ENCODE results near the gene GGA2. TPM values are rescaled to one million over a fixed set of nuclear protein-coding genes. Genes with fewer than 3 reads are reported as not detected.
"Not testable (repeated sequence)": the region's sequence is repeated elsewhere in the genome, so short reads cannot be mapped to it uniquely, and the experiment has no call there.

Gene GGA2
- total RNA-seq, 1 donor from 2014 or later, result 31.8 TPM

DNA sequence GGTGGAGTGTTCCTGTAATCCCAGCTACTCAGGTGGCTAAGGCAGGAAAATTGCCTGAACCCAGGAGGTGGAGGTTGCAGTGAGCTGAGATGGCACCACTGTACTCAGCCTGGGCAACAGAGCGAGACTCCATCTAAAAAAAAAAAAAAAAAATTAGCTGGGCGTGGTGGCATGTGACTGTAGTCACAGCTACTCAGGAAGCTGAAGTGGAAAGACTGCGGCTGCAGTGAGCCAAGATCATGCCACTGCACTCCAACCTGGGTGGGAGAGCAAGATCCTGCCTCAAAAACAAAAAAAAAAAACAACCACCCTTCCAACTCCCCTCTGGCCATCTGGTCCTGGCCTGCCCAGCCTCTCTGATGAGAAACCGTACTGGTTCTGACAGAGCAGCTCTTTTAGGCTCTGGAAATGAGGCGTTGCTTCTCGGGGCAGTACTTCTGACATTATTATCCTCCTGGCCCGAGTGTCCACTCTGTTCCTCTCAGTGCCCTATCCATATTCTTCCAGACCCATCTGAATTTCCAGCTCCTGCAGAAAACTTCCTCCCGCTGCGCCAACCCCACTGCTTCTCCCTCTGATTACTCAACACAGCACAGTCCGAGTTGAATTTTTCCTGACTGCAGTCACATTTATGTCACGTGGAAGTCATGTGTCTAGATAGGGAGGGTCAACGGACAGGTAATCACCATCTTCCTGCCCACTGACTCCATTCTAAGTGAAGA lies 13.3 kb downstream of the GGA2 start:
- H3K4me1 ChIP-seq (ENCODE audit: control insufficient read depth in 3 of 3, insufficient read depth in 3 of 3, low read length in 3 of 3), result peaks cover 6 to 14% (median 11%) of the 10 kb centered on the region in 3 donors
- H3K4me3 ChIP-seq (ENCODE audit: low read length in 3 of 3), result no peak overlapping the region
- H3K9me3 ChIP-seq (ENCODE audit: control insufficient read depth in 3 of 3, low read length in 3 of 3), result no peaks in the 10 kb centered on the region
- H3K27me3 ChIP-seq (ENCODE audit: control insufficient read depth in 3 of 3, insufficient read depth in 3 of 3, low read length in 3 of 3), result no peaks in the 10 kb centered on the region
- peak overlapping the region; percentile 27 for H3K27ac ChIP-seq (ENCODE audit: low read depth, low read length)
- H3K9ac ChIP-seq (ENCODE audit: low read depth in 1 of 3, low read length in 3 of 3), result peak overlapping the region in 1 of 3 donors; percentile 19
- peaks cover 27 to 32% (median 32%) of the 10 kb centered on the region in 3 donors for H3K36me3 ChIP-seq (ENCODE audit: control insufficient read depth in 3 of 3, insufficient read depth in 3 of 3, low read length in 3 of 3)

DNA sequence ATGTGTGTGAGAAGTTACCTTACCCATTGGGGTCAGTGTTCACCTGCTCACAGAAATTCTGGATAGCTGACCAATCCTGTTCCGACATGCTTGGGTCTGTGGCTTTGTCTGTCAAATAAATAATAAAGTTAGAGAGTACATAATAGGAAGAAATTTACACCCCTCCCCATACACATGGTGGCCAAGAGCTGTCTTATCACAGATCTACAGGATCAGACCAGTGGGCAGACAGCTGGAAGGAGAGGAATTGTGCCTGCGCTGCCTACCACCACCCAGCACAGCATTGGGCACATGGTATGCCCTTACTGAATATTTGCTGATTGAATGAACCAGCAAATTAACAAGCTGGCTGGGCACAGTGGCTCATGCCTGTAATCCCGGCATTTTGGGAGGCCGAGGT lies 14.6 kb downstream of the GGA2 start:
- no peak overlapping the region for H3K9ac ChIP-seq (ENCODE audit: low read depth in 1 of 3, low read length in 3 of 3)
- H3K4me1 ChIP-seq (ENCODE audit: control insufficient read depth in 3 of 3, insufficient read depth in 3 of 3, low read length in 3 of 3), result peaks cover 6 to 14% (median 7%) of the 10 kb centered on the region in 3 donors
- peaks cover 36 to 42% (median 40%) of the 10 kb centered on the region in 3 donors for H3K36me3 ChIP-seq (ENCODE audit: control insufficient read depth in 3 of 3, insufficient read depth in 3 of 3, low read length in 3 of 3)
- H3K9me3 ChIP-seq (ENCODE audit: control insufficient read depth in 3 of 3, low read length in 3 of 3), result no peaks in the 10 kb centered on the region
- no peak overlapping the region for H3K4me3 ChIP-seq (ENCODE audit: low read length in 3 of 3)
- H3K27ac ChIP-seq (ENCODE audit: low read depth, low read length), result no peak overlapping the region
- no peaks in the 10 kb centered on the region for H3K27me3 ChIP-seq (ENCODE audit: control insufficient read depth in 3 of 3, insufficient read depth in 3 of 3, low read length in 3 of 3)

DNA sequence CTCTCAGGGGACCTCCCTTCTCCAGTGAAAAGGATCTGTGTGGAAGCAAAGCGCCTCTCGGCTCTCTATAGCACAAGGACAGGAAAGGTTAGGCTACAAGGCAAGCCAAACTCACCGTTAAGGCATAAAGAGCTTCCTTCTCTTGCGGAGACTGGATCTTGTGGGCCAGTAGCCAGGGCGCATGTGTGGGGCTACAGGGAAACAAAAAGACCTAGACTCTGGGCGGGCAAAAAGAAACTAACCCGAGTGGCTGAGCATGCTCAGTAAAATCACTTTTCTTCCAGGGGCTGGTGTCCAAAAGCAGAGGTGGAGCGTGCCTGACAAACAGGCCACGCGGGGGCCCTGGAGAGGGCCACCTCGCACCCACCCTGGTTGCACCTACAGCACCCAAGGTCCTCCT lies 16.1 kb downstream of the GGA2 start:
- Histone ChIP-seq H3K4me3 (ENCODE audit: low read length in 3 of 3) (no peak overlapping the region), H3K4me1 (ENCODE audit: control insufficient read depth in 3 of 3, insufficient read depth in 3 of 3, low read length in 3 of 3) (peaks cover 6 to 14% (median 7%) of the 10 kb centered on the region in 3 donors), H3K27ac (ENCODE audit: low read depth, low read length) (no peak overlapping the region), H3K9me3 (ENCODE audit: control insufficient read depth in 3 of 3, low read length in 3 of 3) (no peaks in the 10 kb centered on the region), H3K27me3 (ENCODE audit: control insufficient read depth in 3 of 3, insufficient read depth in 3 of 3, low read length in 3 of 3) (no peaks in the 10 kb centered on the region), H3K36me3 (ENCODE audit: control insufficient read depth in 3 of 3, insufficient read depth in 3 of 3, low read length in 3 of 3) (peaks cover 42 to 54% (median 51%) of the 10 kb centered on the region in 3 donors), H3K9ac (ENCODE audit: low read depth in 1 of 3, low read length in 3 of 3) (peak overlapping the region in 1 of 3 donors; percentile 17)

DNA sequence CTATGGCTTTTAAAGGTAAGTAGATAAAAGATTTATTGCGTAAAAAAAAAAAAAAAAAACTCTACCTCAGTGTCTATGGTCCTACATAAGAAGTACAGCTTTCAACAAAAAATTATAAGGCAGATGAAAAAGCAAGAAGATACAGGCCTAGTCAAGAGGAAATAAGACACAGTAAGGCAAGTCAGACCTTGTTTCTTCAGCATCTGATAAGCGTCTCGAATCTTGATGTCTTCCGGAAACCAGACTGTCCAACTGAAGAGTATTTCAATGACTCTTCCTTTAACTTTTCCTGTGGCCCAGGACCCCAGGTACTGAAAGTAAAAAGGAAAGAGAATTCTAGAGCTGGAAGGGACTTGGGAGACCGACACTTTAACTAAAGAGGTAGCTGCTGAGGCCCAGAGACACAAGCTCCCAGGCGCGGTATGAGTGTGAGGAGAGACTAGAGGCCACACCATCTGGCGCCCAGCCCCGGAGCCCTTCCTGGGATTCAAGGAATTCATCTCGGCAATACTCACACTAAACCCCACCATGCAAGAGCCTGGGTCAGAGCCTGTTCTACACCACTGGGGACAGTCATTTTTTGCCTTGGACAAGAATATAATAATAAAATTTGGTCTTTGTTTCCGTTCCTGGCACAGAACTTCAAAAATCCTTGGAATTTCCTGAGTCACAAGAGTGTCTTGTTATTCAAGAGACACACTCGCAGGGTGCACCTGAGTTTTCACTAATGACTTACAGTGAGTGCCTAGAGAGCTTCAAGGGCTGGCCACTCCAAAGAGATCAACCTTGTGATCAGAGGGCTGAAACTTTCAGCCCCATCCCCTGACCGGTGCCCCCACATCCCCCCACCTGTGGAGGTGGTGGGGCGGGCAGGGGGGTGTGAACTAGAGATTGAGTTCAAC lies 18.6 kb downstream of the GGA2 start:
- peaks cover 0 to 8% (median 6%) of the 10 kb centered on the region in 3 donors for H3K4me1 ChIP-seq (ENCODE audit: control insufficient read depth in 3 of 3, insufficient read depth in 3 of 3, low read length in 3 of 3)
- no peaks in the 10 kb centered on the region for H3K9me3 ChIP-seq (ENCODE audit: control insufficient read depth in 3 of 3, low read length in 3 of 3)
- H3K9ac ChIP-seq (ENCODE audit: low read depth in 1 of 3, low read length in 3 of 3), result no peak overlapping the region
- H3K36me3 ChIP-seq (ENCODE audit: control insufficient read depth in 3 of 3, insufficient read depth in 3 of 3, low read length in 3 of 3), result peaks cover 64 to 76% (median 74%) of the 10 kb centered on the region in 3 donors
- H3K27me3 ChIP-seq (ENCODE audit: control insufficient read depth in 3 of 3, insufficient read depth in 3 of 3, low read length in 3 of 3), result no peaks in the 10 kb centered on the region
- H3K27ac ChIP-seq (ENCODE audit: low read depth, low read length), result no peak overlapping the region
- no peak overlapping the region for H3K4me3 ChIP-seq (ENCODE audit: low read length in 3 of 3)

DNA sequence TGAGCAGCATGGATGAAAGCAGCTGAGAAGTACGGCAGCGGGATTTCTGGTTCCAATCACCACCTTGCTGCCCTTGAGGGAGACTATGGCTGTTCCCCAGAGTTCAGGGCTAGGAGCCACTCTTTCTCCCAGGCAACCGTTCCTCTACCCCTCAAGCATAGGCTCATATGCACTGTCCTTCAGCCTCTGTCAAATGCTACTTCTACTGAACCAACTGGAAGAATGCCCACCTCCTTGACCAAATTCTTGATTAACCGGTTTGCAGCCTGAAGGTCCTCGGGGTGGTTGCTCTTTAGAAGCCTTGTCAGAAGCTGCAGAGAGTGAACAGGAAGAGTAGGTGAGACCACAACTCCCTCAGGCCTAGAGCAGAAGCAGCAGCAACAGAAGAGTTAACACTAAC lies 23.8 kb downstream of the GGA2 start:
- Histone ChIP-seq H3K4me3 (ENCODE audit: low read length in 3 of 3) (no peak overlapping the region), H3K36me3 (ENCODE audit: control insufficient read depth in 3 of 3, insufficient read depth in 3 of 3, low read length in 3 of 3) (peaks cover 79 to 89% (median 84%) of the 10 kb centered on the region in 3 donors)

DNA sequence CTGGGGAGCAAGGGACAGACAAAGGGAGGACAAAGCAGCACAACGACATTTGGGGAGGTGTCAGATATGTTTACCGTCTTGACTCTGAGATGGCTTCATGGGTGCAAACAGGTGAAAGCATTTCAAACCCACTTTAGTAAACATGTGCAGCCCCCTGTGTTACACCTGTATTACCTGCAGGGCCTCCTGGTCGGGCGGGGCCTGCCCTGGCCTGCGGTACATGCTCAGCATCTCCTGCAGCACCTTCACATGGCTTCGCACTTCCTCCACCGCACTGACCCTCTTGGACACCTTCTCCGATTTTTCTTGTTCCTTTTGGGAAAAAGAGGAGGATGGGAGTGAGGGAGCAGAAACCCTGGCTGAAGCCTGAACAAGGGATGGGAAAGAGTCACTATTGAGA lies 24.5 kb downstream of the GGA2 start:
- Histone ChIP-seq H3K27me3 (ENCODE audit: control insufficient read depth in 3 of 3, insufficient read depth in 3 of 3, low read length in 3 of 3) (no peaks in the 10 kb centered on the region), H3K36me3 (ENCODE audit: control insufficient read depth in 3 of 3, insufficient read depth in 3 of 3, low read length in 3 of 3) (peaks cover 79 to 89% (median 85%) of the 10 kb centered on the region in 3 donors), H3K9ac (ENCODE audit: low read depth in 1 of 3, low read length in 3 of 3) (no peak overlapping the region)

More for the DNA sequence above, 23.8 kb downstream of the GGA2 start:
- no peaks in the 10 kb centered on the region for H3K27me3 ChIP-seq (ENCODE audit: control insufficient read depth in 3 of 3, insufficient read depth in 3 of 3, low read length in 3 of 3)
- no peak overlapping the region for H3K9ac ChIP-seq (ENCODE audit: low read depth in 1 of 3, low read length in 3 of 3)
- no peaks in the 10 kb centered on the region for H3K9me3 ChIP-seq (ENCODE audit: control insufficient read depth in 3 of 3, low read length in 3 of 3)
- no peak overlapping the region for H3K27ac ChIP-seq (ENCODE audit: low read depth, low read length)
- no peaks in the 10 kb centered on the region for H3K4me1 ChIP-seq (ENCODE audit: control insufficient read depth in 3 of 3, insufficient read depth in 3 of 3, low read length in 3 of 3)

DNA sequence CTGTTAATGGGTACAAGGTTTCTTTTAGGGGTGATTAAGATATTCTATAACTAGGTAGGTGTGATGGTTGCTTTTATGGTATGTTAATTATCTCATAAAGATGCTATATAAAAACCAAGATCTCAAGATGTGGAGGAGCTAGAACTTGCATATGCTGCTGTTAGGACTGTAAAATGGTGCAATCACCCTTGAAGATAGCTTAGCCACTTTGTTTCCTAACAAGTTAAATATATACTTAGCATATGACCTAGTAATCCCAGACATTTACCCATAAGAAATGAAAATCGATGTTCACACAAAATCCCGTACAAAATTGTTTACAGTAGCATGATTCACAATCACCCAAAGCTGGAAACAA lies 25.1 kb downstream of the GGA2 start:
- Histone ChIP-seq H3K4me3 (ENCODE audit: low read length in 3 of 3) (no peak overlapping the region), H3K4me1 (ENCODE audit: control insufficient read depth in 3 of 3, insufficient read depth in 3 of 3, low read length in 3 of 3) (no peaks in the 10 kb centered on the region), H3K27me3 (ENCODE audit: control insufficient read depth in 3 of 3, insufficient read depth in 3 of 3, low read length in 3 of 3) (no peaks in the 10 kb centered on the region), H3K9me3 (ENCODE audit: control insufficient read depth in 3 of 3, low read length in 3 of 3) (no peaks in the 10 kb centered on the region), H3K36me3 (ENCODE audit: control insufficient read depth in 3 of 3, insufficient read depth in 3 of 3, low read length in 3 of 3) (peaks cover 83 to 92% (median 88%) of the 10 kb centered on the region in 3 donors), H3K27ac (ENCODE audit: low read depth, low read length) (no peak overlapping the region), H3K9ac (ENCODE audit: low read depth in 1 of 3, low read length in 3 of 3) (no peak overlapping the region)

More for the DNA sequence above, 24.5 kb downstream of the GGA2 start:
- no peaks in the 10 kb centered on the region for H3K4me1 ChIP-seq (ENCODE audit: control insufficient read depth in 3 of 3, insufficient read depth in 3 of 3, low read length in 3 of 3)
- H3K27ac ChIP-seq (ENCODE audit: low read depth, low read length), result no peak overlapping the region
- H3K9me3 ChIP-seq (ENCODE audit: control insufficient read depth in 3 of 3, low read length in 3 of 3), result no peaks in the 10 kb centered on the region
- H3K4me3 ChIP-seq (ENCODE audit: low read length in 3 of 3), result no peak overlapping the region

DNA sequence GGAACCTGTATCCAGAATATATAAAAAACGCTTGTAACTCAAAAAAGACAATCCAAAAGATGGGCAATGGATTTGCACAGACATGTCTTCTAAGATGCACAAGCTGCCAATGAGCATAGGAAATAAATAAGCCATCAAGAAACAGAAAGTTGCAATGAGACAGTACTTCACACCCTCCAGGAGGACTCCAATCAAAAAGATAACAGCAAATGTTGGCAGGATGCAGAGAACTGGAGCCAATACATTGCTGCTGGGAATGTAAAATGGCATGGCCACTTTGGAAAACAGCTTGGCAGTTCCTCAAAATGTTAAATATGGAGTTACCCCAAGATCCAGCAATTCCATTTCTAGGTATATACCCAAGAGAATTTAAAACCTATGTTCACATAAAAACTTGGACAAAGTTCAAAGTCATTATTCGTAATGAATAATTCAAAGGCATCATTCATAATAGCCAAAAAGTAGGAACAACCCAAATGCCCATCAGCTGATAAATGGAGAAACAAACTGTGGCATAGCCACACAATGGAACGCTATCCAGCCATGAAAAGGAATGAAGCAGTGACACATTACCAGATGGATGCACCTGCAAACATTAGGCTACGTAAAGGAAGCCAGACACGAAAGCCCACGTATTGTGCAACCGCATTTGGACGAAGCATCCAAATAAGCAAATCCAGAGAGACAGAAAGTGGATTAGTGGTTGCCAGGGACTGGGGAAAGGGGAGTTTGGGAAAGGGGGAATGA lies 25.6 kb downstream of the GGA2 start:
- Histone ChIP-seq H3K27ac (ENCODE audit: low read depth, low read length) (no peak overlapping the region), H3K36me3 (ENCODE audit: control insufficient read depth in 3 of 3, insufficient read depth in 3 of 3, low read length in 3 of 3) (peaks cover 84 to 92% (median 88%) of the 10 kb centered on the region in 3 donors), H3K9me3 (ENCODE audit: control insufficient read depth in 3 of 3, low read length in 3 of 3) (no peaks in the 10 kb centered on the region), H3K27me3 (ENCODE audit: control insufficient read depth in 3 of 3, insufficient read depth in 3 of 3, low read length in 3 of 3) (no peaks in the 10 kb centered on the region), H3K4me3 (ENCODE audit: low read length in 3 of 3) (no peak overlapping the region), H3K9ac (ENCODE audit: low read depth in 1 of 3, low read length in 3 of 3) (no peak overlapping the region), H3K4me1 (ENCODE audit: control insufficient read depth in 3 of 3, insufficient read depth in 3 of 3, low read length in 3 of 3) (no peaks in the 10 kb centered on the region)

DNA sequence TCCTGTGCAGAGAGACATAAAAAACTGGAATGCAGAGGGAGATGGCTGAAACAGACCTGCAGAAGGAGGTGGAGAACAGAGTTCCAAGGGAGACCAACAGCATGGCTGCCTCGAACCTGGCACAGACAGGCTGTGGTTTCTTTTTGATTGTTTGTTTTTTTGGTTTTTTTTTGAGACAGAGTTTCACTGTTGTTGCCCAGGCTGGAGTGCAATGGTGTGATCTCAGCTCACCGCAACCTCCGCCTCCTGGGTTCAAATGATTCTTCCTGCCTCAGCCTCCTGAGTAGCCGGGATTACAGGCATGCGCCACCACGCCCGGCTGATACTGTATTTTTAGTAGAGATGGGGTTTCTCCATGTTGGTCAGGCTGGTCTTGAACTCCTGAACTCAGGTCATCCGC lies 26.8 kb downstream of the GGA2 start:
- H3K4me1 ChIP-seq (ENCODE audit: control insufficient read depth in 3 of 3, insufficient read depth in 3 of 3, low read length in 3 of 3); H3K27me3 ChIP-seq (ENCODE audit: control insufficient read depth in 3 of 3, insufficient read depth in 3 of 3, low read length in 3 of 3); H3K9me3 ChIP-seq (ENCODE audit: control insufficient read depth in 3 of 3, low read length in 3 of 3); H3K9ac ChIP-seq (ENCODE audit: low read depth in 1 of 3, low read length in 3 of 3); H3K4me3 ChIP-seq (ENCODE audit: low read length in 3 of 3); H3K27ac ChIP-seq (ENCODE audit: low read depth, low read length): not testable (repeated sequence)
- H3K36me3 ChIP-seq (ENCODE audit: control insufficient read depth in 3 of 3, insufficient read depth in 3 of 3, low read length in 3 of 3), result peaks cover 86 to 92% (median 88%) of the 10 kb centered on the region in 3 donors
